HEK293T (cell line): ENCODE data around the gene CDH4.

Experiments
- ARNT ChIP-seq: fragments of 450-650 bp; IDR thresholded peaks from 2 replicates; pipeline ENCODE4 v1.6.1; 2017; ENCODE audit warnings: mild to moderate bottlenecking
- BHLHE40 ChIP-seq: fragments of 450-650 bp; IDR thresholded peaks from 2 replicates; pipeline ENCODE4 v1.6.1; 2016; ENCODE audit warnings: mild to moderate bottlenecking, moderate library complexity, borderline replicate concordance
- TARDBP ChIP-seq: fragments of 450-650 bp; IDR thresholded peaks from 2 replicates; pipeline ENCODE4 v1.6.1; 2016

DNA sequence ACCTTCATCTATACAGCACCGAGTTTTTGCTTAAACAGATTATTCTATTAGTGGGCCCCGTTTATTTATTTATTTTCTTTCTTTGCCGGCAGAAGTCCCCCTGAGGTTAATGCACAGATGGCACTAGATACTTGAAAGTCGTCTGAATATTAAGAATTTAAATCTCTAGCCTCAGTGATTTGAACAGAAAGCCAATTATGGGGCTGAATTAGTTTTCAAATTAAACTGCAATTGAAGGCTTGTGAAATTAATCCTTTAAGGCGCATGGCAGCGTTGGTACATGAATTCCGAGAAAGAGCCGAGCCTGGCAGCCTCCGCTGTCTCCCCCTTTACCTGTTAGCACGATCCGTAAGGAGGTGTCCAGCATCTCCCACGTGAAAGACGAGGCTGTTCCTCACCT lies 610.8 kb downstream of the CDH4 start:
- TF ChIP-seq BHLHE40 (no peak), ARNT (no peak), TARDBP (no peak)
